Measurements from ENCODE around the gene SSU72.
A peak's percentile ranks its signal among the peaks of the same experiment; 100 is the strongest.

The SSU72 gene

DNA sequence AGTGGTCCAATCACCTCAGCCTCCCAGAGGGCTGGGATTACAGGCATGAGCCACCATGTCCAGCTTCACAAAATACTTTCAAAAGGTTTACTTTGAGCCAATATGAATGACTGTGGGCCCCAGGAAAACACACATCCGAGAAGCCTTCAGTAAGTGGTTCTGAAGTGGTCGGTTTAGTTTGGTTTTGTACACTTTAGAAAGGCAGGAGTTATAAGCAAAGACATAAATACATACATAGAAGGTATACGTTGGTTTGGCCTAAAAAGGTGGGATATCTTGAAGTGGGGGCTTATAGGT, 37.4 kb upstream of the SSU72 start:
- DNase-seq, result no peak

DNA sequence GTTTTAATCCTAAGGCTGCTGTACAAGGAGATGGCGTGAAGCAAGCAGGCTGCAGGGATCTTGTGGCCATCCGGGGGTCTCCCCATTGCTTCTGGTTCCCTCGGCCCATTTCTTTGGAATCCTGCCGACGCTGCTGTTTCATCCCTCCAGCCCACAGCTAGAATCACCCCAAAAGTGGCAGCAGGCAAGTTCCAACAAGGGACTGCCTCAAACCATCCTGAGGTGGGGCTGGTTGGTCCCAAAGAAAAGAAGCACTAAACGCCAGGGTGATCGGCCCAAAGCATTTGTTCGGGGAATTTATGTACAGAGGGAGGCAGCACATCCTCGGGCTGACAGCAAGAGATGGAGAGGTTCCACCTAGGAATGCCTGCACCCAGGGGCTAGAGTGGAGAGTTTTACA, 36.1 kb upstream of the SSU72 start:
- DNase-seq, result no peak

DNA sequence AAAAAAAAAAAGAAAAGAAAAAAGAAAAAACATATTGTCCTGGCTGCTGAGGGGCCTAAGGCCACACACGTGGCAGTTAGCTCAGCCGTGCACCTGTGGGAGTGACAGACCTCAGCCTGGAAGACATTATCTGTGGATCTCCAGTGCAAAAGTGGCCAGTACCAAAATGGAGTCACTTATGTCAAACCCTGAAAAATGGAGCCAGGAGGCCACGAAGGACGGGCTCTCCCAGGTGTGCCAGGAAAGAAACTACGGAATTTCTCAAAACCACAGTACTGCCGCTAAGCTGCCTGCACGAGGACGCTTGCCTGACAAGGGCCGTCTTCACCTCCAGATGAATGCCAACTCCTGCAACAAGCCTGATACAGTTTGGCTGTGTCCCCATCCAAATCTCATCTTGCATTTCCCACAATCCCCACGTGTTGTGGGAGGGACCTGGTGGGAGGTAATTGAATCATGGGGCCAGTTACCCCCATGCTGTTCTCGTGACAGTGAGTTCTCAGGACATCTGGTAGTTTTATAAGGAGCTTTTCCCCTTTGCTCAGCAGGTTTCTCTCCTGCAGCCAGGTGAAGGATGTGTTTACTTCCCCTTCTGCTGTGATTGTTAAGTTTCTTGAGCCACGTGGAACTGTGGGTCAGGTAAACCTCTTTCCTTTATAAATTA, 35.3 kb upstream of the SSU72 start:
- DNase-seq, result peak in 1 of 51 donors; percentile 13

- no peak for DNase-seq
Observed at GRCh38 chr1:1606232-1606631, 31.6 kb upstream of the SSU72 start.

DNA sequence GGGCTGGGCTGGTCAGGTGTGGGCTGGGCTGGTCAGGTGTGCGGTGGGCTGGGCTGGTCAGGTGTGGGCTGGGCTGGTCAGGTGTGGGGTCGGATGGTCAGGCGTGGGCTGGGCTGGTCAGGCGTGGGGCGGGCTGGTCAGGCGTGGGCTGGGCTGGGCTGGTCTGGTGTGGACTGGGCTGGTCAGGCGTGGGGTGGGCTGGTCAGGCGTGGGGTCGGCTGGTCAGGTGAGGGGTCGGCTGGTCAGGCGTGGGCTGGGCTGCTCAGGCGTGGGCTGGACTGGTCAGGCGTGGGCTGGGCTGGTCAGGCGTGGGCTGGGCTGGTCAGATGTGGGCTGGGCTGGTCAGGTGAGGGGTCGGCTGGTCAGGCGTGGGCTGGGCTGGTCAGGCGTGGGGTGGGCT, 31.1 kb upstream of the SSU72 start:
- DNase-seq, result no peak

DNA sequence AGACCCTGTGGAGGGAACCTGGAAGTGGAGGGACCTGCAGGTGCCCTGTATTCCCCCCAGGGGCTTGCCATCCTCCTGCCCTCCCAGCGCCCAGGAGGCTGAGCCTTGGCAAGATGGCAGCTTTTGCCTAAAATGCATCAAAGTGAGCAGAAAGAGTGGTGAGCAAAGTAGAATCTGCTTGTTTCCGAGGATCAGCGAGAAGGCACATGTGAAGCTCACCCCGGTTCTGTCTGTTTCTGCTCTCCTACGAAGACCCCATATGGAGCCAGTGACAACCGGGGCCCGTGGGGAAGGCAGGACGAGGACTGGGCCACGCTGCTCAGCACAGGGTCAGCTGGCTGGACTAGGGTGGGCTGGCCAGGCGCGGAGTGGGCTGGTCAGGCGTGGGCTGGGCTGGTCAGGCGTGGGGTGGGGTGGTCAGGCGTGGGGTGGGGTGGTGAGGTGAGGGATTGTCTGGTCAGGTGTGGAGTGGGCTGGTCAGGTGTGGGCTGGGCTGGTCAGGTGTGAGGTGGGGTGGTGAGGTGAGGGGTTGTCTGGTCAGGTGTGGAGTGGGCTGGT, 30.4 kb upstream of the SSU72 start:
- no peak for DNase-seq

DNA sequence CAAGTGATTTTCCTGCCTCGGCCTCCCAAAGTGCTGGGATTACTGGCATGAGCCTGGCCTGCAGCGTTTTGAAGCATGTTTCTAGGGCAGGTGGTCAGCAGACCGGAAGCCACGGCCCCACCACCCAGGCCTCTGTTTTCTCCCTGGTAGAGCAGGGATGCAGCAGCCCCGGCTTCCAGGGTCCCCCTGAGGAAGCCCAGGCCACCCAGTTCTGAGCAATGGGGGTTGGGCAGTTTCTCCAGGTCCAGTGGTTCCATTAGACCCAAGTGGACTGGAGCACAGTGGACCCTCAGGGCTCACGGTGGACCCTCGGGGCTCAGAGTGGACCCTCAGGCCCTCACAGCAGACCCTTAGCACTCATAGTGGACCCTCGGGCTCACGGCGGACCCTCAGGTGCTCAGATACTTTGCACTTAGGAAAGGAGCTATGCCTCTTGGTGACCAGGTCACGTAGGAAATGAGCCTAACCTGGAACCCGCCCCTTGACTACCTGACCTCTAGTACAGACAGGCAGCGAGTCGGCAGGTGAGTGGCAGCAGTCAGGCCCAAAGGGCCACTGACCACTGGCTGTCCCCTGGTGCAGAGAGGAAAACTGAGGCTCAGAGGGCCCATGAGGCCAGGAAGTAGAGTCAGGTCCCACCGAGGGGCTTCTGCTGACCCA, 29.8 kb upstream of the SSU72 start:
- DNase-seq, result no peak

DNA sequence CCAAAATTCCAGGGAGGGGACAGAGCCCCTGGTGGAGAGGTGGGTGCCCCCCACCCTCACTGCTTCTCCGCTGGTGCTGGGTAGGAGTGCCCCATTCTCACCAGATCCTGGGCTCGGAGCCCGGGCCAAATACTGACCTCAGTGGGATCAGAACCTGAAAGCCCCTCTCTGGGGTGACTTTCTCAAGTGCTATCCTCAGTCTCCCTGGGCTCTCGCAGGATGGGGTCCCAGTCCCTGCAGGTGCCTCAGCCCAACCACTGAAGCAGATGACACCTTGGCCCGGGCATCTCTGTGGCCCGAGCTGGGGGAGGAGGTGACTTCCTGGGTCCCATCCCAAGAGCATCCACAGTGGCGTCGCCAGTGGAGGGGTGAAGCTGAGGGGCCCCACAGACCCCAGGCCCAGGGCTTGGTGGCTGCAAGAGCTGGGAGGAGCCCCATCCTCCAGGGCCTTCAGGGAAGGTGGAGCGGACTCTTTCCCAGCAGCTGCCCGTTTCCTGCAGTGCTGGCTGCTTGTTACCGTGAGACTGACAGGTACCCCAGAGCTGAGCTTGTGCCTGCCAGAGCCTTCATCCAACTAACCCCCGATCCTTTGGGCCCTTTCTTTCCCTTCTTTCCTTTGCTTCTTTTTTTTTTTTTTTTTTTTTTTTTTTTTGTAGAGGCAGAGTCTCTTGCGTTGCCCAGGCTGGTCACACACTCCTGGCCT, 29.2 kb upstream of the SSU72 start:
- DNase-seq, result no peak

DNA sequence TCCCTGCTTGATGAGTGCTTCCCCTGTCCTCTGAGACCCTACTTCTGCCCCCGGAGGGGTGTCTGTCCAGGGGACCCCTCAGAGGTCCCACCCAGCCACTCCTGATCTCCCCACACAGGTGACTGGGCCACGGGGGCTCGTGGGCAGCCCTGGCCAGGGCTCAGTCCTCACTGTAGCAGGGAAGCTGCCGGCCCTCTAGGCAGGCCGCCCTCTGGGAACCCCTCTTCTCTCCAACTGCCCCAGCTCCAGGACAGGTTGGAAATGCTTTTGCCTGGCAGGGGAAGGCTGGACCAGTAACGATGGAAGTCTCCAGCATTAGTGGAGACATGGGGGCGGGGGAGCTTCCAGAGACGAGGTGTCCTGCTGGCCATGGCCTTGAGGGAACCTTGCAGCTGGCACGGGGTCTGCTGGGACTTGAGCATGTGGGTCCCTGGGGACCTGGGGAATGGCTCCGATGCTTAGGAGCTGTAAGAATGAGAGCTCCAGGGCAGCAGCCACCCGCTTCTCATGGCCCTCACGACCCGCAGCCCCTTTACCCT, 28.4 kb upstream of the SSU72 start:
- DNase-seq, result no peak

DNA sequence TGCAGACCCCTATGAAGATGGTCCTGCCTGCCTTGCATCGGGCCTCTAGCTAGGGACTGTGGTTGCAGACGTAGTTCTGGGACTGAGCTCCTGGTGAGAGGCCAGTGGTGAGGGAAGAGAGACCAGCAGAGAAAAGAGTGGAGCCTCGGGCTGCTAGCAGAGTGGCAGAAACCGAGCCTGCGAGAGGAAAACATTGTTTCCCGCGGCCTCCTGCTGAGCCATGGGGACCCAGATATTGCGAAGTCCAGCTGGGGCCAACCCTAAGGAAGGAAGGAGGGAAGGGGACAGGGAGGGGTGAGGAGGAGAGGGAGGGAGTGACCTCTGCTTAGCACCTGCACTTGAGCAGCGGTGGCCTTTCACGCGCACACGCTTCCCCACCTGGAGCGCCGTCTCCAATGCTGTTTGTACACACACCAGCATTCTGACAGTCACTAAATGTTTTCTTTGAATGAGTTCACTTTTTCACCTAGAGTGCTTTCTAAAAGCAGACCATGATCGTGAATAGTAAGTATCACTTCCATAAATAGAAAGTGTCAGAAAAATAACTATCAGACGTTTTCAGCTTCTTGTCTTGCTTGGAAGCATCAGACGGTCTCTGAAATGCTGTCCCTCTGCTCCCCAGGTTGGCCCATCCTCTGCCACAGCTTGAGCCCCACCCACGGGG, 27.8 kb upstream of the SSU72 start:
- DNase-seq, result no peak

DNA sequence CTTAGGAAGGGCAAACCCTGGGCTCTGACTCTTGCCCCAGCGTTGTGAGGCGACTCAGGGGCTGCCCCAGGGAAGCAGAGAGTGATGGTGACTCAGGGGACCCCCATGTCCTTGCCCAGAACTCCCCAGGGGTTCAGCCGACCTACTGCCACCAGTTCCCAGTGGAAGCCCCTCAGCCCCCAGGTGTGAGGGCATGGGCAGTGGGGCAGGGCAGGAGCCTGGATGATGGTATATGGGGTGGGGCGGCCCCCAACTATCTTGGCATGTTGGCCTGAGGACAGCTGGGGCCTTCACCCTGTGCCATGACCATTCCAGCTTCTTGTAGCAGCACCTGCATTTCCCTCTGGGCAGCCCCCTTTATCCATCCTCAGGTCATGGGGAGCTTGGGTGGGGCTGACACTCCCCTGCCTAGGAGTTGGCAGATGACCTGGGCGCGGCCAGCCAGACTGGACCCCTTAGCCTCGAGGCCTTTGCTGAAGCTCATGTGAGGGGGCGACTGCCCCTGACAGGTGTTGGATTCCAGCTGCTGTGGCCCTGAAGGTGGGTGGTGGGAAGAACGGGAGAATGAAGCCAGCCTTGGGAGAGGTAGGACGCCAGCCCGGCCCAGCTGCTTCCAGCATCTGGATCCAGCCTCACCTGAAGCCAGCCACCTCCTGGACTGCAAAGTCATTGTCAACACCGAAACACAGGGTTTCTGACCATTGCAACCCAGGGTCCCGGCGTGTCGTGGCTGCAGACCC, 27.1 kb upstream of the SSU72 start:
- no peak for DNase-seq

DNA sequence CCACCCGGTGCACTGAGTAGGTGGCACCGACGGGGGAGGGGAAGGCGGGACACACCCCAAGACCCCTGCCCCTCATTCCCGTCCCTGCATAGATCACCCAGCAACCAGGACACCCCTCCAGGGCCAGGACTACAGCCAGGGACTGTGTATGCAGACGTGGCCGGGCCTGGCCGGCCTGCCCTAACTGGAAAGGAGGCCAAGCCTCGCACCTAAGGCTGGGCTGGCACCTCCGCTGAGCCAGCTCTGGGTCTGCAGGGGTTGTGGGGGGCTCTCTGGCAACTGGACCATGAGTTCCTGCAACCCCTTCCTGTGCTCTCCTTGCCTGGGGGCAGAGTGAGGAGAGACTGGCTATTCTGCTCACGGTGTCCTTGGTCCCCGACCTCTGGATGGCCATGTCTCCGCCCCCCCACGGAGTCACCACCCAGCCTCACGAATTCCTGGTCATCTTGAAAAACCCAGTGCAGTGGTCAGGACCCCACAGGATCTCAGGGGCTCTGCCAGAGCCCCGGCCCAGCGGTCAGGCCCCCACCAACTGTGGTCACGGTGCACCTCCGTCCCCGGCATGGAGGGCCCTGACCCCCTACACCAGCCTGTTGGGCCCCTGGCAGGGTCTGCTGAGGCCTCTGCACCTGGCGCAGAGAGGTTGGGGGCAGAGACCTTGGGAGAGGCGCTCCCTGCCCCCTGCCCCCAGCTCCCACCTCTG, 26.3 kb upstream of the SSU72 start:
- no peak for DNase-seq

GRCh38 chr1:1599935-1600860, 25.5 kb upstream of the SSU72 start, which contains the start of gene FNDC10:
Gene FNDC10 (minus strand): TSS chr1:1600135. CDS start chr1:1600015, 120 bp downstream.
- peak in 2 of 51 donors; percentile 6 to 24 for DNase-seq

DNA sequence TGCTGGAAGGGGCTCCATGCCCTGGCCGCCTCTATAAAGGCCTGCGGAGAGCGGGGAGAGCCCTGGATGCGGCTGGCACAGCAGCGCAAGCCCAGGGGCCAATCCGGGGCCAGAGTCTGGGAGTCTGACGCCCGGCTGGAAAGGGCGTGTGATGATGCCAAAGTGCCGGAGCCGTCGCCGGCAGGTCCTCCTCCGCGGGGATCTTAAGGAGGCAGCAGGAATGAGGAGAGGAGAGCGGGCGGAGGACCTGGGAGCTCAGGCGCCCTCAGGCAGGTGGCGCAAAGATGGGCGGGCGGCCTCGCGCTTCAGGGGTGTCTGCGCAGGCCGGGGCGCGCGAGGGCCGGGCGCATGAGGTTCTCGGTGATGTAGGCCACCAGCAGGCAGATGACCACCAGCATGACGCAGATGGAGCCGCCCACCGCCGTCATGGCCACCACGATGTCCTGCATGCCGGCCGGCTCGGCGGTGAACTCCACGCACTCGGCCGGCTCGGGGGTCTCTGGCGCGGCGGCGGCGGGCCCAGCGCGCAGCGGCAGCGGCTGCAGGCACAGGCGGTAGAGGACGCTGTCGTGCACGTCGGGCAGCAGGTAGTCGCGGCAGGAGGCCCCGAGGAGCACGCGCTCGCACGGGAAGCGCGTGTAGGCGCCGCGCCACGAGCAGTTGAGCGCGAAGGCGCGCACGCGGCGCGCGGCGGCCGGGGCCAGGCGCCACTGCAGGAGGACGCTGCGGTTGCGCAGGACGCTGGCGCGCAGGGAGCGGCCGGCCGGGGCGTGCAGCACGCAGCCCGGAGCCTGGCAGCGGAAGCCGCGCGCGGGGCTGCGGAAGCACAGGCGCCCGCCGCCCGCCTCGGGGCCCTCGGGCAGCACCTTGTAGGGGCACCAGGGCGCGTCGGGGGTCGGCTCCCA, 24.6 kb upstream of the SSU72 start:
- DNase-seq, result peak in 8 of 51 donors; percentile 3 to 50 (median 22)

GRCh38 chr1:1598720-1599029, 24.0 kb upstream of the SSU72 start:
- DNase-seq, result no peak

- no peak for DNase-seq
Observed at GRCh38 chr1:1598051-1598719, 23.5 kb upstream of the SSU72 start.

DNA sequence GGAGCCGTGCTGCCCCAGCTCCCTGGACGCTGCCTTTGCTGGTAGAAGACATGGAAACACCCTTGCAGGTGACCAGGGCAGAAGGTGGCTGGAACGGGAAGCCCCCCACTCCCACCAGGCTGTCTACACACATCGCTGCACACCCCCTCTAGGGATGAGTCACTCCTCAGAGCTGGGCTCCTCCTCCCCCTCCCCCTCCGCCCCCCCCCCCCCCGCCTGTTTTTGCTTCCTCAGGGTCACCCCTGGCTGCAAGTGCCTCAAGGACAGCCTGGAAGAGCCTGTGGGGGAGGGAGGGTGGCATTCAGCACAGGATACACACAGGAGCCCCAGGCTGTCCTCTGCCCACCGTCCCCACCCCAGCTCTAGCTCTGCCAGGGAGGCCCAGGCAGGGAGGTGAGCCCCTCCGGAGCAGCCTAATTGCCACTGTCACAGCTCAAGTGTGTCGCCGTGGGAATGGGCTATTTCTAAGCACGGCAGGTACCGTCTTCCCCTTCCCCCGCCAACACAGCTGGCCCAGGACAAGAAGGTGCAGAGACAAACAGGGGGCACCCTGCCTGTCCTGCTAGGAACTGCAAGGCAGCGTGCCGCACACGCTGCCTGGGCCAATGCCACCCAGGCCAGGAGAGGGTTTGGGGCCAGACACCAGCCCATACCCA, 22.7 kb upstream of the SSU72 start:
- no peak for DNase-seq
